IMR-90 (cell line): ENCODE measurements around the gene ZFYVE28. TPM values are rescaled to one million over a fixed set of nuclear protein-coding genes. Genes with fewer than 3 reads are reported as not detected.

ENCODE experiments used
- ATAC-seq: fragments of 200-7000 bp; cut with Tn5 transposase; 2 replicates; pipeline ENCODE4 v1.9.1; 2020; ENCODE audit warnings: low read depth, mild to moderate bottlenecking, moderate library complexity
- BruUV-seq: library from RNA; stranded (reverse); fragments of 400-500 nt; replicated peaks from 2 replicates; lab custom pipeline; 2021; lab: Mats Ljungman, UMichigan
- CTCF ChIA-PET: fragments of 300-600 bp; formaldehyde crosslinking; extraction: SDS; loops from one replicate; lab custom pipeline; 2021; ENCODE audit warnings: antibody characterized with exemption; lab: Yijun Ruan, JAX
- POLR2A ChIA-PET: fragments of 300-600 bp; sonication (Branson Sonifier 250); formaldehyde crosslinking; loops from one replicate; lab custom pipeline; 2022; ENCODE audit warnings: antibody characterized with exemption; ENCODE audit not compliant: unreplicated experiment; lab: Charles Lee
- DNase-seq: peaks from one replicate; pipeline ENCODE4 v3.0.0; 2013
- H2AFZ ChIP-seq: replicated peaks from 2 replicates; pipeline ENCODE3; 2013; ENCODE audit warnings: low read length, mild to moderate bottlenecking; ENCODE audit not compliant: poor library complexity
- H2AK5ac ChIP-seq: 2 replicates; pipeline ENCODE4 v1.6.1; 2013; ENCODE audit warnings: low read depth, low read length, inconsistent platforms
- H2AK9ac ChIP-seq: replicated peaks from 2 replicates; pipeline ENCODE3; 2013; ENCODE audit warnings: mild to moderate bottlenecking, low read depth, low read length, moderate library complexity; ENCODE audit not compliant: poor library complexity
- H2BK120ac ChIP-seq: 2 replicates; pipeline ENCODE4 v1.6.1; 2013; ENCODE audit warnings: low read depth, low read length, inconsistent platforms
- H2BK15ac ChIP-seq: 3 replicates; pipeline ENCODE4 v1.6.1; 2013; ENCODE audit warnings: low read depth, low read length, inconsistent platforms
- H2BK20ac ChIP-seq: 2 replicates; pipeline ENCODE4 v1.6.1; 2013; ENCODE audit warnings: low read depth, mild to moderate bottlenecking, inconsistent platforms, low read length, moderate library complexity
- H2BK5ac ChIP-seq: 2 replicates; pipeline ENCODE4 v1.6.1; 2013; ENCODE audit warnings: mild to moderate bottlenecking, low read depth, low read length, inconsistent platforms; ENCODE audit not compliant: poor library complexity, severe bottlenecking
- H3K14ac ChIP-seq: replicated peaks from 2 replicates; pipeline ENCODE4 v1.6.1; 2013; ENCODE audit warnings: low read depth, low read length, inconsistent platforms
- H3K18ac ChIP-seq: 2 replicates; pipeline ENCODE4 v1.6.1; 2013; ENCODE audit warnings: low read depth, low read length, control low read depth
- H3K23ac ChIP-seq: 2 replicates; pipeline ENCODE4 v1.6.1; 2013; ENCODE audit warnings: low read depth, low read length, inconsistent platforms
- H3K27ac ChIP-seq: 2 replicates; pipeline ENCODE4 v1.5.1; 2013; ENCODE audit warnings: mild to moderate bottlenecking, control low read depth, low read length; ENCODE audit not compliant: insufficient read depth
- H3K27me3 ChIP-seq: 2 replicates; pipeline ENCODE4 v1.6.1; 2013; ENCODE audit warnings: low read length; ENCODE audit not compliant: control insufficient read depth, insufficient read depth
- H3K36me3 ChIP-seq: 2 replicates; pipeline ENCODE4 v1.6.1; 2013; ENCODE audit warnings: low read length, mixed read lengths; ENCODE audit not compliant: control insufficient read depth, insufficient read depth
- H3K4ac ChIP-seq: 2 replicates; pipeline ENCODE4 v1.6.1; 2013; ENCODE audit warnings: low read depth, low read length, inconsistent platforms
- H3K4me1 ChIP-seq: 2 replicates; pipeline ENCODE4 v1.6.1; 2013; ENCODE audit warnings: low read length, mixed read lengths; ENCODE audit not compliant: control insufficient read depth, insufficient read depth
- H3K4me2 ChIP-seq: 2 replicates; pipeline ENCODE4 v1.6.1; 2013; ENCODE audit warnings: low read depth, mild to moderate bottlenecking, control low read depth, low read length, moderate library complexity
- H3K4me3 ChIP-seq: 2 replicates; pipeline ENCODE4 v1.5.1; 2013; ENCODE audit warnings: low read depth, mild to moderate bottlenecking, control low read depth, low read length, moderate library complexity; ENCODE audit not compliant: insufficient read depth
- H3K56ac ChIP-seq: 2 replicates; pipeline ENCODE4 v1.6.1; 2013; ENCODE audit warnings: low read length, inconsistent platforms; ENCODE audit not compliant: insufficient read depth; ENCODE audit errors: extremely low read depth
- H3K79me1 ChIP-seq, 2 experiments: 2 replicates each; pipeline ENCODE4 v1.6.1; 2013; ENCODE audit warnings: low read length in 2 of 2, inconsistent platforms in 1 of 2, low read depth in 1 of 2
- H3K9ac ChIP-seq: 2 replicates; pipeline ENCODE4 v1.6.1; 2013; ENCODE audit warnings: low read depth, low read length, control low read depth
- H3K9me1 ChIP-seq: 2 replicates; pipeline ENCODE4 v1.6.1; 2013; ENCODE audit warnings: low read length, inconsistent platforms; ENCODE audit not compliant: insufficient read depth
- H3K9me3 ChIP-seq: 2 replicates; pipeline ENCODE4 v1.6.1; 2013; ENCODE audit warnings: low read length; ENCODE audit not compliant: control insufficient read depth, insufficient read depth
- H4K20me1 ChIP-seq: 2 replicates; pipeline ENCODE4 v1.6.1; 2013; ENCODE audit warnings: low read length, inconsistent platforms; ENCODE audit not compliant: insufficient read depth
- H4K5ac ChIP-seq: 2 replicates; pipeline ENCODE4 v1.6.1; 2013; ENCODE audit warnings: mild to moderate bottlenecking, low read depth, low read length, control low read depth
- H4K8ac ChIP-seq, 2 experiments: 2 replicates each; pipeline ENCODE4 v1.6.1; 2013; ENCODE audit warnings: low read depth in 2 of 2, low read length in 2 of 2, control low read depth in 1 of 2, inconsistent platforms in 1 of 2
- H4K91ac ChIP-seq: 2 replicates; pipeline ENCODE4 v1.6.1; 2013; ENCODE audit warnings: low read depth, low read length, inconsistent platforms; ENCODE audit not compliant: insufficient read depth
- MAZ ChIP-seq: IDR thresholded peaks from 2 replicates; pipeline ENCODE4 v1.6.1; 2012; ENCODE audit warnings: low read depth, mild to moderate bottlenecking, low read length, improper control_type of control experiment, moderate library complexity, borderline replicate concordance
- MXI1 ChIP-seq: IDR thresholded peaks from 2 replicates; pipeline ENCODE4 v1.6.1; 2012; ENCODE audit warnings: low read depth, mild to moderate bottlenecking, low read length, moderate library complexity, borderline replicate concordance
- POLR2A ChIP-seq: IDR thresholded peaks from 2 replicates; pipeline ENCODE4 v1.6.1; 2012; ENCODE audit warnings: mild to moderate bottlenecking, low read depth, low read length
- RCOR1 ChIP-seq: IDR thresholded peaks from 2 replicates; pipeline ENCODE4 v1.6.1; 2012; ENCODE audit warnings: mild to moderate bottlenecking, low read length, improper control_type of control experiment; ENCODE audit not compliant: insufficient replicate concordance
- RFX5 ChIP-seq: IDR thresholded peaks from 2 replicates; pipeline ENCODE4 v1.8.0; 2012; ENCODE audit warnings: low read depth, mild to moderate bottlenecking, low read length, moderate library complexity
- SMC3 ChIP-seq: fragments of 150-350 bp; IDR thresholded peaks from 2 replicates; pipeline ENCODE4 v1.6.1; 2016; ENCODE audit warnings: low read depth, mild to moderate bottlenecking, antibody characterized with exemption, low read length, moderate library complexity
- USF2 ChIP-seq: fragments of 150-350 bp; IDR thresholded peaks from 2 replicates; pipeline ENCODE4 v1.6.1; 2017; ENCODE audit warnings: mild to moderate bottlenecking, antibody characterized with exemption, low read length, low read depth
- WGBS, 2 experiments: methylation state at CpG; one replicate each; pipeline versions ENCODE4 v1.1.5 to v1.1.7; 2013; ENCODE audit warnings: missing lambda C conversion rate in 2 of 2; ENCODE audit not compliant: insufficient read length in 1 of 2; ENCODE audit errors: extremely low coverage in 2 of 2; 5-methylcytosine and 5-hydroxymethylcytosine counted together
- dilution Hi-C: fragments of 300-500 bp; cut with HindIII; formaldehyde crosslinking; loops from one replicate; pipeline ENCODE4 v1.14.3; 2018; ENCODE audit warnings: low sequenced_read_pairs; ENCODE audit not compliant: unreplicated experiment
- in situ Hi-C: fragments of 300-500 bp; cut with MboI; formaldehyde crosslinking; loops from 3 replicates; pipeline ENCODE4 v1.14.3; 2019; ENCODE audit warnings: low sequenced_read_pairs, inconsistent platforms, mixed read lengths
- intact Hi-C: fragments of 100-400 bp; cut with micrococcal nuclease; formaldehyde crosslinking; loops from 2 replicates; pipeline ENCODE4 v1.10.0; 2022
- polyA plus RNA-seq, 3 experiments: library from polyadenylated mRNA; depleted of rRNA; stranded (reverse); fragments of >200 nt; gene quantifications; 2 replicates each; pipeline ENCODE4 v1.2.3, GENCODE V29; 2012; ENCODE audit warnings: low replicate concordance in 1 of 3
- total RNA-seq: library from RNA; depleted of rRNA; stranded (reverse); fragments of >200 nt; gene quantifications from 2 replicates; pipeline ENCODE4 v1.2.3, GENCODE V29; 2012

ZFYVE28 gene
- total and polyA plus RNA-seq, 2 of the 4 experiments (the other 2 are of a cell fraction): 0.36 to 1.2 TPM

DNA sequence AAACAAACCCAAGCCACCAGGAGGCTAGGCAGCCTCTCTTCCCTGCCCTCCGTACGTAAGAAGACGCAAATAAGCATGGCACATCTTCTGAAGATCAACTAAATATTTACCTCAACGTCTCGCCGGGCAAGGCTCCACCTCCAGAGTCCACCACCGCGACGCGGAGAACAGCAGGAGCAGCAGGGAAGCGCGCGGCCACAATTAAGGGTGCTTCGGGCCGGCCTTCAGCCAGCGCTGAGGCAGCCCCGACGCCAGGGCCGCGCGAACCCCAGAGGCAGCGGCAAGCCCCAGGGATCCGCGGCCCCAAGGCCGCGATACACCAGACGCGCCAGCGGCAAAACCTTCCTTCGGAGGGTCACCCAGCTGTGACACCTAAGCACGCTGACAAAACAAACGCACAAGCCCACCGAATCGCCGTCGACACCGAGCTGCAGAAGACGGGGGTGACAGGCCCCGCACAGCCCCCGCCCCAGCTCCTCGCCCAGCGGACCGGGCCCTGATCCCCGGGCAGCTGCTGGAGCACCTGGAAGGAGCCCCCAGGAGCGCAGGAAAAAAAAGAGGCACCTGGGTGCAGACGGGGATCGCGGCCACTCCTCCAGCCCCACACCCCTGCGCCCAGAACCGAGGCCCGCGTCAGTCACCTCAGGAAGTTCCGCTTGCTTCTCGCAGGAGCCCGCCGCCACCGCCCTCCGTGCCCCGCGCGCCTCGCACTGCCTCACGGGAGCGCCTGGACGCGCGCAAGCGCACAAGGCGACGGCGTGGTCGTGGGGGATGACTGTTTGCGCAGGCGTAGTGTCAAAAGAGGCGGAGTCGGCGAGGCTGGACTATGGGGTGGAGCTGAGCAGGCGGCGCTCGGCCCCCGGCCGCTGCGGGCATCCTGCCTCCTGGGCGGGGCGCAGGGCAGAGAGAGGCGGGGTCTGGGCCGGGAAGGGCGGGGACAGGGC, 176.8 kb downstream of the ZFYVE28 start, which contains the start of the genes HAUS3 and POLN:
Gene HAUS3, minus strand, starts transcription at position 712 of the 944 bp plus-strand sequence. CDS start 1,175 bp downstream, outside the sequence.
Gene POLN, minus strand, starts transcription at position 712 of the 944 bp plus-strand sequence. CDS start 12,890 bp downstream, outside the sequence.
- ChIA-PET CTCF (no interaction called here), POLR2A (interaction anchor here (1.0 kb wide), 1 partner anchor 227 kb away, joined by 3 read pairs; the partner anchor contains the start of gene RNF4)
- peak; percentile 27; the same call in 1 of the 2 replicates for TF ChIP-seq USF2
- no peak for TF ChIP-seq SMC3
- no peak for TF ChIP-seq RFX5
- peak; percentile 80 for TF ChIP-seq MXI1
- TF ChIP-seq POLR2A: peak; percentile 26; the same call in 1 of the 2 replicates
- TF ChIP-seq RCOR1: no peak
- peak; percentile 94; the same call in 1 of the 2 replicates for TF ChIP-seq MAZ
- DNase-seq (peak; percentile 96), ATAC-seq (peak; percentile 98)
- Histone ChIP-seq H2BK5ac (no peak within 1 kb of the TSS), H2AFZ (peak within 1 kb of the TSS; percentile 93), H4K5ac (no peak within 1 kb of the TSS), H3K79me1 (peaks cover 9 to 24% of the 10 kb centered on the region in 2 experiments), H2BK120ac (no peak within 1 kb of the TSS), H4K91ac (no peak within 1 kb of the TSS), H2AK5ac (no peak within 1 kb of the TSS), H3K4ac (no peak within 1 kb of the TSS), H3K4me3 (peak within 1 kb of the TSS; percentile 78), H3K9me3 (no peaks in the 10 kb centered on the region), H3K9me1 (no peaks in the 10 kb centered on the region), H3K23ac (peak within 1 kb of the TSS; percentile 30), H3K56ac (peak within 1 kb of the TSS; percentile 50; the same call in 1 of the 2 replicates), H4K20me1 (peaks cover 6% of the 10 kb centered on the region), H2BK20ac (no peak within 1 kb of the TSS), H3K36me3 (no peaks in the 10 kb centered on the region; the same call in 1 of the 2 replicates), H2BK15ac (no peak within 1 kb of the TSS), H3K27me3 (no peaks in the 10 kb centered on the region), H3K4me2 (peak within 1 kb of the TSS; percentile 96), H4K8ac (peak within 1 kb of the TSS in 1 of 2 experiments; percentile 45; a peak in 1 of 4 replicates), H2AK9ac (peak within 1 kb of the TSS; percentile 70), H3K4me1 (peaks cover 6% of the 10 kb centered on the region), H3K18ac (no peak within 1 kb of the TSS), H3K9ac (peak within 1 kb of the TSS; percentile 90), H3K14ac (no peak within 1 kb of the TSS), H3K27ac (peak within 1 kb of the TSS; percentile 48)
- no TSS peak for BruUV-seq
- intact Hi-C loops: loop anchor here (5.0 kb wide), 1 partner anchor 221 kb away; no protein-coding TSS in a partner anchor
- in situ Hi-C loops: no loop called here
- 0% methylated on average over 42 of the region's 88 CpGs; no CpG with 5 or more reads in 1 of the 2 experiments for WGBS, 2 experiments
- dilution Hi-C loops: no loop called here
